ENCODE results near the gene ACKR4.

- TF ChIP-seq, protein P1, sequence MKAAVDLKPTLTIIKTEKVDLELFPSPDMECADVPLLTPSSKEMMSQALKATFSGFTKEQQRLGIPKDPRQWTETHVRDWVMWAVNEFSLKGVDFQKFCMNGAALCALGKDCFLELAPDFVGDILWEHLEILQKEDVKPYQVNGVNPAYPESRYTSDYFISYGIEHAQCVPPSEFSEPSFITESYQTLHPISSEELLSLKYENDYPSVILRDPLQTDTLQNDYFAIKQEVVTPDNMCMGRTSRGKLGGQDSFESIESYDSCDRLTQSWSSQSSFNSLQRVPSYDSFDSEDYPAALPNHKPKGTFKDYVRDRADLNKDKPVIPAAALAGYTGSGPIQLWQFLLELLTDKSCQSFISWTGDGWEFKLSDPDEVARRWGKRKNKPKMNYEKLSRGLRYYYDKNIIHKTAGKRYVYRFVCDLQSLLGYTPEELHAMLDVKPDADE (IDR thresholded peaks at IDR 0.05), result no peak
- no peak for TF ChIP-seq EZH2 (IDR thresholded peaks at IDR 0.05; ENCODE audit: low read depth, unreplicated experiment)
- TF ChIP-seq, protein P2, sequence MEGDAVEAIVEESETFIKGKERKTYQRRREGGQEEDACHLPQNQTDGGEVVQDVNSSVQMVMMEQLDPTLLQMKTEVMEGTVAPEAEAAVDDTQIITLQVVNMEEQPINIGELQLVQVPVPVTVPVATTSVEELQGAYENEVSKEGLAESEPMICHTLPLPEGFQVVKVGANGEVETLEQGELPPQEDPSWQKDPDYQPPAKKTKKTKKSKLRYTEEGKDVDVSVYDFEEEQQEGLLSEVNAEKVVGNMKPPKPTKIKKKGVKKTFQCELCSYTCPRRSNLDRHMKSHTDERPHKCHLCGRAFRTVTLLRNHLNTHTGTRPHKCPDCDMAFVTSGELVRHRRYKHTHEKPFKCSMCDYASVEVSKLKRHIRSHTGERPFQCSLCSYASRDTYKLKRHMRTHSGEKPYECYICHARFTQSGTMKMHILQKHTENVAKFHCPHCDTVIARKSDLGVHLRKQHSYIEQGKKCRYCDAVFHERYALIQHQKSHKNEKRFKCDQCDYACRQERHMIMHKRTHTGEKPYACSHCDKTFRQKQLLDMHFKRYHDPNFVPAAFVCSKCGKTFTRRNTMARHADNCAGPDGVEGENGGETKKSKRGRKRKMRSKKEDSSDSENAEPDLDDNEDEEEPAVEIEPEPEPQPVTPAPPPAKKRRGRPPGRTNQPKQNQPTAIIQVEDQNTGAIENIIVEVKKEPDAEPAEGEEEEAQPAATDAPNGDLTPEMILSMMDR (conservative IDR thresholded peaks at IDR 0.05; ENCODE audit: low read depth in 2 of 2), result no peak
Measured at GRCh38 chr3:132555306-132556035, 41.6 kb upstream of the ACKR4 start.
